ENCODE results near the gene OR1K1. TPM values are rescaled to one million over a fixed set of nuclear protein-coding genes. Genes with fewer than 3 reads are reported as not detected.

The OR1K1 gene
- not detected in 2 replicates for polyA plus RNA-seq (2013)

GRCh38 chr9:122800066-122801060 is at the start of gene OR1K1:
OR1K1 (plus strand) TSS chr9:122800123; CDS start chr9:122800123, 0 bp downstream.
- Histone ChIP-seq H3K4me1 (ENCODE audit: control insufficient read depth in 1 of 2, insufficient read depth in 2 of 2, low read length in 2 of 2) (peaks cover 0 to 2% of the 10 kb centered on the region in 2 experiments), H3K4me2 (ENCODE audit: low read length) (no peak within 1 kb of the TSS), H2AK5ac (ENCODE audit: low read length) (no peak within 1 kb of the TSS), H3K79me1 (ENCODE audit: low read length) (no peaks in the 10 kb centered on the region), H3K14ac (ENCODE audit: low read length) (no peak within 1 kb of the TSS), H4K8ac (ENCODE audit: low read depth, low read length) (no peak within 1 kb of the TSS), H3K27me3 (ENCODE audit: insufficient read depth, low read length) (no peaks in the 10 kb centered on the region), H2BK5ac (ENCODE audit: low read depth, low read length, poor library complexity) (no peak within 1 kb of the TSS), H3K4ac (ENCODE audit: low read depth, low read length) (no peak within 1 kb of the TSS), H3K4me3 (ENCODE audit: low read depth, low read length) (peak within 1 kb of the TSS; percentile 25), H2AFZ (ENCODE audit: insufficient read depth, low read length, poor library complexity) (no peak within 1 kb of the TSS), H2BK120ac (ENCODE audit: insufficient read depth, low read length, poor library complexity) (no peak within 1 kb of the TSS), H3K36me3 (ENCODE audit: control insufficient read depth in 1 of 2, insufficient read depth in 2 of 2, low read length in 2 of 2) (no peaks in the 10 kb centered on the region), H3K18ac (ENCODE audit: low read length) (no peak within 1 kb of the TSS), H3K9ac (ENCODE audit: low read length) (peak within 1 kb of the TSS; percentile 25), H3K23ac (ENCODE audit: low read length) (no peak within 1 kb of the TSS), H4K12ac (ENCODE audit: low read depth, low read length) (no peak within 1 kb of the TSS), H2BK12ac (ENCODE audit: low read length) (no peak within 1 kb of the TSS), H4K91ac (ENCODE audit: low read depth, low read length) (no peak within 1 kb of the TSS), H3K9me3 (ENCODE audit: insufficient read depth, low read depth, low read length) (peaks cover 38% of the 10 kb centered on the region), H3K79me2 (ENCODE audit: control insufficient read depth, insufficient read depth, low read length, poor library complexity) (no peaks in the 10 kb centered on the region), H3K27ac (ENCODE audit: low read depth, low read length) (no peak within 1 kb of the TSS)
- WGBS (ENCODE audit: extremely low coverage, insufficient coverage, insufficient read length) = no CpG with 5 or more reads among the region's 30 CpGs
- DNase-seq = no peak

- no peak overlapping the region for H4K12ac ChIP-seq (ENCODE audit: low read depth, low read length)
- no peaks in the 10 kb centered on the region for H3K4me1 ChIP-seq (ENCODE audit: control insufficient read depth in 1 of 2, insufficient read depth in 2 of 2, low read length in 2 of 2)
- H3K36me3 ChIP-seq (ENCODE audit: control insufficient read depth in 1 of 2, insufficient read depth in 2 of 2, low read length in 2 of 2) = no peaks in the 10 kb centered on the region
- no peak overlapping the region for H2BK120ac ChIP-seq (ENCODE audit: insufficient read depth, low read length, poor library complexity)
- H3K27ac ChIP-seq (ENCODE audit: low read depth, low read length) = no peak overlapping the region
- H2AFZ ChIP-seq (ENCODE audit: insufficient read depth, low read length, poor library complexity) = no peak overlapping the region
- DNase-seq = no peak
- H3K4me3 ChIP-seq (ENCODE audit: low read depth, low read length) = no peak overlapping the region
- H3K79me2 ChIP-seq (ENCODE audit: control insufficient read depth, insufficient read depth, low read length, poor library complexity) = no peaks in the 10 kb centered on the region
- WGBS (ENCODE audit: extremely low coverage, insufficient coverage, insufficient read length) = 100% methylated on average over 1 of the region's 2 CpGs
- no peak overlapping the region for H3K14ac ChIP-seq (ENCODE audit: low read length)
- no peaks in the 10 kb centered on the region for H3K27me3 ChIP-seq (ENCODE audit: insufficient read depth, low read length)
- H3K79me1 ChIP-seq (ENCODE audit: low read length) = no peaks in the 10 kb centered on the region
- H3K4ac ChIP-seq (ENCODE audit: low read depth, low read length) = no peak overlapping the region
- H2BK12ac ChIP-seq (ENCODE audit: low read length) = no peak overlapping the region
- no peak overlapping the region for H4K91ac ChIP-seq (ENCODE audit: low read depth, low read length)
- H3K9me3 ChIP-seq (ENCODE audit: insufficient read depth, low read depth, low read length) = peaks cover 14% of the 10 kb centered on the region
- H3K23ac ChIP-seq (ENCODE audit: low read length) = no peak overlapping the region
- H3K9ac ChIP-seq (ENCODE audit: low read length) = no peak overlapping the region
- no peak overlapping the region for H4K8ac ChIP-seq (ENCODE audit: low read depth, low read length)
- H2AK5ac ChIP-seq (ENCODE audit: low read length) = no peak overlapping the region
- no peak overlapping the region for H3K4me2 ChIP-seq (ENCODE audit: low read length)
- no peak overlapping the region for H2BK5ac ChIP-seq (ENCODE audit: low read depth, low read length, poor library complexity)
- H3K18ac ChIP-seq (ENCODE audit: low read length) = no peak overlapping the region
Measured at GRCh38 chr9:122754825-122755224, 45.1 kb upstream of the OR1K1 start.

- Histone ChIP-seq H2BK120ac (ENCODE audit: insufficient read depth, low read length, poor library complexity) (no peak overlapping the region), H3K27me3 (ENCODE audit: insufficient read depth, low read length) (no peaks in the 10 kb centered on the region), H3K27ac (ENCODE audit: low read depth, low read length) (no peak overlapping the region), H3K79me1 (ENCODE audit: low read length) (no peaks in the 10 kb centered on the region), H3K36me3 (ENCODE audit: control insufficient read depth in 1 of 2, insufficient read depth in 2 of 2, low read length in 2 of 2) (no peaks in the 10 kb centered on the region), H2BK5ac (ENCODE audit: low read depth, low read length, poor library complexity) (no peak overlapping the region), H3K79me2 (ENCODE audit: control insufficient read depth, insufficient read depth, low read length, poor library complexity) (no peaks in the 10 kb centered on the region), H4K91ac (ENCODE audit: low read depth, low read length) (no peak overlapping the region), H3K4me1 (ENCODE audit: control insufficient read depth in 1 of 2, insufficient read depth in 2 of 2, low read length in 2 of 2) (no peaks in the 10 kb centered on the region), H4K8ac (ENCODE audit: low read depth, low read length) (no peak overlapping the region), H3K9ac (ENCODE audit: low read length) (no peak overlapping the region), H3K4me2 (ENCODE audit: low read length) (no peak overlapping the region), H4K12ac (ENCODE audit: low read depth, low read length) (no peak overlapping the region), H3K4ac (ENCODE audit: low read depth, low read length) (no peak overlapping the region), H3K14ac (ENCODE audit: low read length) (no peak overlapping the region), H2AK5ac (ENCODE audit: low read length) (no peak overlapping the region), H3K4me3 (ENCODE audit: low read depth, low read length) (peak overlapping the region; percentile 48), H2AFZ (ENCODE audit: insufficient read depth, low read length, poor library complexity) (no peak overlapping the region), H3K9me3 (ENCODE audit: insufficient read depth, low read depth, low read length) (peaks cover 12% of the 10 kb centered on the region), H3K23ac (ENCODE audit: low read length) (no peak overlapping the region), H2BK12ac (ENCODE audit: low read length) (no peak overlapping the region), H3K18ac (ENCODE audit: low read length) (no peak overlapping the region)
- DNase-seq = no peak
- WGBS (ENCODE audit: extremely low coverage, insufficient coverage, insufficient read length) = no CpG with 5 or more reads among the region's 4 CpGs
Measured at GRCh38 chr9:122767817-122768216, 32.1 kb upstream of the OR1K1 start.

- H2BK12ac ChIP-seq (ENCODE audit: low read length) = no peak overlapping the region
- H3K9me3 ChIP-seq (ENCODE audit: insufficient read depth, low read depth, low read length) = peaks cover 16% of the 10 kb centered on the region
- H3K4me3 ChIP-seq (ENCODE audit: low read depth, low read length) = no peak overlapping the region
- H3K14ac ChIP-seq (ENCODE audit: low read length) = no peak overlapping the region
- no peak overlapping the region for H4K91ac ChIP-seq (ENCODE audit: low read depth, low read length)
- no peaks in the 10 kb centered on the region for H3K79me2 ChIP-seq (ENCODE audit: control insufficient read depth, insufficient read depth, low read length, poor library complexity)
- no peak overlapping the region for H3K18ac ChIP-seq (ENCODE audit: low read length)
- H3K27ac ChIP-seq (ENCODE audit: low read depth, low read length) = no peak overlapping the region
- peaks cover 2% of the 10 kb centered on the region for H3K27me3 ChIP-seq (ENCODE audit: insufficient read depth, low read length)
- H3K36me3 ChIP-seq (ENCODE audit: control insufficient read depth in 1 of 2, insufficient read depth in 2 of 2, low read length in 2 of 2) = no peaks in the 10 kb centered on the region
- no peak overlapping the region for H4K8ac ChIP-seq (ENCODE audit: low read depth, low read length)
- H2AFZ ChIP-seq (ENCODE audit: insufficient read depth, low read length, poor library complexity) = no peak overlapping the region
- no peak overlapping the region for H3K23ac ChIP-seq (ENCODE audit: low read length)
- no peak overlapping the region for H2AK5ac ChIP-seq (ENCODE audit: low read length)
- H3K79me1 ChIP-seq (ENCODE audit: low read length) = no peaks in the 10 kb centered on the region
- H3K9ac ChIP-seq (ENCODE audit: low read length) = no peak overlapping the region
- no peak overlapping the region for H4K12ac ChIP-seq (ENCODE audit: low read depth, low read length)
- WGBS (ENCODE audit: extremely low coverage, insufficient coverage, insufficient read length) = no CpG with 5 or more reads among the region's 8 CpGs
- no peaks in the 10 kb centered on the region for H3K4me1 ChIP-seq (ENCODE audit: control insufficient read depth in 1 of 2, insufficient read depth in 2 of 2, low read length in 2 of 2)
- no peak overlapping the region for H2BK120ac ChIP-seq (ENCODE audit: insufficient read depth, low read length, poor library complexity)
- DNase-seq = peak; percentile 25 to 59
- no peak overlapping the region for H2BK5ac ChIP-seq (ENCODE audit: low read depth, low read length, poor library complexity)
- H3K4ac ChIP-seq (ENCODE audit: low read depth, low read length) = no peak overlapping the region
- no peak overlapping the region for H3K4me2 ChIP-seq (ENCODE audit: low read length)
Measured at GRCh38 chr9:122777052-122777451, 22.9 kb upstream of the OR1K1 start.
